GM12878 (cell line): ENCODE results near the gene RAPGEF1. TPM values are rescaled to one million over a fixed set of nuclear protein-coding genes. Genes with fewer than 3 reads are reported as not detected.
A peak's percentile ranks its signal among the peaks of the same experiment; 100 is the strongest.

Experiments used
- ATAC-seq: fragments of 200-7000 bp; cut with Tn5 transposase; 3 replicates; pipeline ENCODE4 v1.9.1; 2020; ENCODE audit warnings: mild to moderate bottlenecking, moderate library complexity
- BruUV-seq: library from RNA; stranded (reverse); fragments of 400-500 nt; replicated peaks from 2 replicates; lab custom pipeline; 2021; lab: Mats Ljungman, UMichigan
- CTCF ChIA-PET: fragments of 300-600 bp; sonication (Branson Sonifier 250); formaldehyde crosslinking; extraction: SDS; loops from one replicate; lab custom pipeline; 2021; ENCODE audit warnings: inconsistent platforms; lab: Yijun Ruan, JAX
- POLR2A ChIA-PET: fragments of 350-600 bp; formaldehyde crosslinking; extraction: SDS; loops from one replicate; lab custom pipeline; 2021; ENCODE audit warnings: inconsistent platforms; lab: Charles Lee
- RAD21 ChIA-PET: fragments of 300-600 bp; sonication (Branson Sonifier 250); formaldehyde crosslinking; loops from one replicate; lab custom pipeline; 2023; ENCODE audit warnings: antibody characterized with exemption; ENCODE audit not compliant: unreplicated experiment; lab: Charles Lee
- SMC1A ChIA-PET: fragments of 300-600 bp; sonication (Branson Sonifier 250); formaldehyde crosslinking; loops from one replicate; lab custom pipeline; 2023; ENCODE audit not compliant: unreplicated experiment, uncharacterized antibody; lab: Charles Lee
- DNase-seq: peaks from one replicate; pipeline ENCODE4 v3.0.0-alpha.2; 2011; ENCODE audit warnings: low read depth, low spot score
- FAIRE-seq: peaks from 3 replicates; lab custom pipeline; 2011; peaks lifted over from hg19 to GRCh38; lab: Jason Lieb, UNC
- H2AFZ ChIP-seq: 2 replicates; pipeline ENCODE4 v1.6.0; 2011; ENCODE audit warnings: low read depth, low read length, control low read depth; ENCODE audit not compliant: control insufficient read depth
- H3K27ac ChIP-seq: 2 replicates; pipeline ENCODE4 v1.5.1; 2011; ENCODE audit warnings: control low read depth; ENCODE audit not compliant: control insufficient read depth, insufficient read depth
- H3K27me3 ChIP-seq, 2 experiments: replicated peaks in 1 of 2; 2 replicates each; pipeline versions ENCODE4 v1.6.0 to v1.6.1; 2011; ENCODE audit warnings: low read length in 1 of 2; ENCODE audit not compliant: control insufficient read depth in 2 of 2, insufficient read depth in 2 of 2
- H3K36me3 ChIP-seq, 2 experiments: 2 replicates each; pipeline ENCODE4 v1.5.1; 2011; ENCODE audit warnings: low read length in 1 of 2; ENCODE audit not compliant: control insufficient read depth in 2 of 2, insufficient read depth in 2 of 2
- H3K4me1 ChIP-seq: 2 replicates; pipeline ENCODE4 v1.6.1; 2011; ENCODE audit warnings: mild to moderate bottlenecking, low read length, moderate library complexity, mixed read lengths; ENCODE audit not compliant: control insufficient read depth, insufficient read depth
- H3K4me2 ChIP-seq: 2 replicates; pipeline ENCODE4 v1.6.0; 2011; ENCODE audit warnings: control low read depth; ENCODE audit not compliant: control insufficient read depth, insufficient read depth
- H3K4me3 ChIP-seq: fragments of 200-600 bp; sonication (generic); 2 replicates; pipeline ENCODE4 v1.5.1; 2016
- H3K79me2 ChIP-seq: 2 replicates; pipeline ENCODE4 v1.6.0; 2011; ENCODE audit warnings: low read length; ENCODE audit not compliant: control insufficient read depth, insufficient read depth
- H3K9ac ChIP-seq: 2 replicates; pipeline ENCODE4 v1.8.0; 2011; ENCODE audit warnings: low read length, control low read depth, mixed read lengths; ENCODE audit not compliant: control insufficient read depth, insufficient read depth
- H3K9me3 ChIP-seq: replicated peaks from 3 replicates; pipeline ENCODE4 v1.5.1; 2011; ENCODE audit warnings: mild to moderate bottlenecking, low read length; ENCODE audit not compliant: control insufficient read depth, insufficient read depth
- H4K20me1 ChIP-seq: 2 replicates; pipeline ENCODE4 v1.6.0; 2011; ENCODE audit not compliant: control insufficient read depth, insufficient read depth
- BCL11A ChIP-seq: IDR thresholded peaks from 2 replicates; pipeline ENCODE4 v1.6.1; 2011; ENCODE audit warnings: low read depth, low read length
- BHLHE40 ChIP-seq, 2 experiments: fragments of 450-650 bp in 1 of 2; IDR thresholded peaks; 2 replicates each; pipeline ENCODE4 v1.6.1; 2011 to 2017; ENCODE audit warnings: low read depth in 2 of 2, borderline replicate concordance in 1 of 2, improper control_type of control experiment in 1 of 2, low read length in 1 of 2, mild to moderate bottlenecking in 1 of 2
- CBX3 ChIP-seq: fragments of 200-600 bp; sonication (generic); IDR thresholded peaks from 2 replicates; pipeline ENCODE4 v1.6.1; 2016; ENCODE audit warnings: low read depth, borderline replicate concordance
- FOS ChIP-seq: IDR thresholded peaks from 3 replicates; pipeline ENCODE4 v1.6.1; 2011; ENCODE audit warnings: borderline replicate concordance; ENCODE audit not compliant: insufficient read length; ENCODE audit errors: extremely low read depth
- IRF3 ChIP-seq: fragments of 450-650 bp; IDR thresholded peaks from 2 replicates; pipeline ENCODE4 v1.6.1; 2014; ENCODE audit warnings: mild to moderate bottlenecking
- IRF4 ChIP-seq: IDR thresholded peaks from 2 replicates; pipeline ENCODE4 v1.6.1; 2011; ENCODE audit warnings: low read depth, low read length
- NFYB ChIP-seq: IDR thresholded peaks from 2 replicates; pipeline ENCODE4 v1.6.1; 2011; ENCODE audit warnings: low read depth, mild to moderate bottlenecking, low read length, improper control_type of control experiment, moderate library complexity; ENCODE audit not compliant: insufficient read depth
- SPI1 ChIP-seq: IDR thresholded peaks from 2 replicates; pipeline ENCODE4 v1.6.1; 2011; ENCODE audit warnings: low read depth, mild to moderate bottlenecking, low read length, moderate library complexity, borderline replicate concordance; ENCODE audit not compliant: insufficient read depth
- SREBF1 ChIP-seq: IDR thresholded peaks from 2 replicates; pipeline ENCODE4 v1.6.1; 2012; ENCODE audit warnings: mild to moderate bottlenecking, low read length
- SRF ChIP-seq, 2 experiments: IDR thresholded peaks; 2 replicates each; pipeline ENCODE4 v1.6.1; 2011; ENCODE audit warnings: low read depth in 2 of 2, low read length in 2 of 2, mild to moderate bottlenecking in 1 of 2, moderate library complexity in 1 of 2
- TARDBP ChIP-seq: IDR thresholded peaks from 2 replicates; pipeline ENCODE4 v1.6.1; 2016; ENCODE audit warnings: borderline replicate concordance
- TCF3 ChIP-seq: IDR thresholded peaks from 2 replicates; pipeline ENCODE4 v1.6.1; 2012; ENCODE audit warnings: low read depth, mild to moderate bottlenecking, low read length, borderline replicate concordance; ENCODE audit not compliant: insufficient read depth
- ZBTB40 ChIP-seq: fragments of 450-650 bp; IDR thresholded peaks from 2 replicates; pipeline ENCODE4 v1.6.1; 2016; ENCODE audit warnings: mild to moderate bottlenecking, moderate library complexity, borderline replicate concordance
- ZNF274 ChIP-seq: IDR thresholded peaks from one replicate; pipeline ENCODE4 v1.8.0; 2011; ENCODE audit not compliant: insufficient read length, insufficient read depth
- ZNF622 ChIP-seq: fragments of 450-650 bp; IDR thresholded peaks from 2 replicates; pipeline ENCODE4 v1.6.1; 2017; ENCODE audit warnings: mild to moderate bottlenecking, inconsistent platforms
- WGBS: methylation state at CpG from one replicate; pipeline ENCODE4 v1.1.6; 2016; ENCODE audit warnings: low lambda C conversion rate; ENCODE audit not compliant: insufficient replicate concordance, insufficient coverage; ENCODE audit errors: missing lambda C conversion rate; 5-methylcytosine and 5-hydroxymethylcytosine counted together
- in situ Hi-C: fragments of 300-500 bp; cut with MboI; formaldehyde crosslinking; loops from 9 replicates; pipeline ENCODE4 v1.14.3; 2018; ENCODE audit warnings: mixed read lengths
- intact Hi-C: fragments of 100-400 bp; cut with micrococcal nuclease; formaldehyde crosslinking; loops from one replicate; pipeline ENCODE4 v1.14.2; 2022; ENCODE audit not compliant: unreplicated experiment
- polyA plus RNA-seq, 11 experiments: library from polyadenylated mRNA; depleted of rRNA in 4 of 11; unstranded in 6 of 11; stranded (reverse) in 5 of 11; fragments of >200 nt; fragmentation: Nextera tagmentation in 4 of 11; fragmentation: Illumina TruSeq in 1 of 11; extraction: Ambion mirVana in 4 of 11; extraction: Trizol in 1 of 11; gene quantifications; 1 replicate in 1 of 11; 2 replicates in 10 of 11; pipeline versions ENCODE4 v1.2.1 to v1.2.3, GENCODE V29; 2011 to 2016; ENCODE audit warnings: inconsistent platforms in 2 of 11, missing spikeins in 2 of 11, low read depth in 1 of 11
- total RNA-seq, 4 experiments: library from RNA; depleted of rRNA in 3 of 4; stranded (reverse); fragments of >200 nt in 3 of 4; fragmentation: Illumina TruSeq in 1 of 4; extraction: Trizol in 1 of 4; gene quantifications; 2 replicates each; pipeline versions ENCODE4 v1.2.1 to v1.2.3, GENCODE V29; 2013 to 2021
- TF ChIP-seq, protein P1 (sequence below): fragments of 450-650 bp; IDR thresholded peaks from 2 replicates; pipeline ENCODE4 v1.6.1; 2017; ENCODE audit warnings: borderline replicate concordance

Gene RAPGEF1
- total and polyA plus RNA-seq, 10 of the 15 experiments (the other 5 are each of a cell fraction or from before 2014, with no cell fraction given) = 0.42 to 113 (median 45.9) TPM

DNA sequence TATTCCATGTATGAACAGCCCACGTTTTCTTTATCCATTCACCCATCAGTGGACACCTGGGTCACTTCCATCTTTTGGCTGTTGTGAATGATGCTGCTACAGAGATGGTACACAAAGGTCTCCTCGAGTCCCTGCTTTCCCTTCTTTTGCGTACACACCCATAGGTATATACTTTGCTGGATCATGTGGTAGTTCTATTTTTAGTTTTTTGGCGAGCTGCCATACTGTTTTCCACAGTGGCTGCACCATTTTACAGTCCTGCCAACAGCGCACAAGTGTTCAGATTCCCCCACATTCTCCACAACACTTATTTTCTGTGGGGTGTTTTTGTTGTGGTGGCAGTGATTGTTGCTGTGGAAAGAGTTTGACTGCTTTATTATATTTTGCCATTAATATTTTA, 16.2 kb downstream of the RAPGEF1 start:
- H3K4me2 ChIP-seq = no peak overlapping the region
- no peak overlapping the region for H3K4me3 ChIP-seq
- H3K27me3 ChIP-seq = no peaks in the 10 kb centered on the region
- H2AFZ ChIP-seq = no peak overlapping the region
- peaks cover 72% of the 10 kb centered on the region for H3K4me1 ChIP-seq
- in situ Hi-C loops = loop anchor here (10.0 to 25.0 kb wide), 2 partner anchors 459 to 1686 kb away; partner anchors contain the start of gene FNBP1
- 78% methylated on average over 5 of the region's 5 CpGs for WGBS
- TF ChIP-seq CBX3 = no peak
- no peak for TF ChIP-seq SRF (IDR thresholded peaks at IDR 0.05; ENCODE audit: low read depth in 2 of 2, low read length in 2 of 2)
- no peak for TF ChIP-seq TARDBP
- TF ChIP-seq BHLHE40 (IDR thresholded peaks at IDR 0.05; ENCODE audit: borderline replicate concordance in 1 of 2, low read depth in 2 of 2, low read length in 1 of 2) = no peak
- no peak for TF ChIP-seq TCF3
- TF ChIP-seq ZNF622 = no peak
- TF ChIP-seq, protein P1, sequence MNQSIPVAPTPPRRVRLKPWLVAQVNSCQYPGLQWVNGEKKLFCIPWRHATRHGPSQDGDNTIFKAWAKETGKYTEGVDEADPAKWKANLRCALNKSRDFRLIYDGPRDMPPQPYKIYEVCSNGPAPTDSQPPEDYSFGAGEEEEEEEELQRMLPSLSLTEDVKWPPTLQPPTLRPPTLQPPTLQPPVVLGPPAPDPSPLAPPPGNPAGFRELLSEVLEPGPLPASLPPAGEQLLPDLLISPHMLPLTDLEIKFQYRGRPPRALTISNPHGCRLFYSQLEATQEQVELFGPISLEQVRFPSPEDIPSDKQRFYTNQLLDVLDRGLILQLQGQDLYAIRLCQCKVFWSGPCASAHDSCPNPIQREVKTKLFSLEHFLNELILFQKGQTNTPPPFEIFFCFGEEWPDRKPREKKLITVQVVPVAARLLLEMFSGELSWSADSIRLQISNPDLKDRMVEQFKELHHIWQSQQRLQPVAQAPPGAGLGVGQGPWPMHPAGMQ = no peak
- no peak for TF ChIP-seq IRF4
- no peak for TF ChIP-seq ZBTB40
- TF ChIP-seq FOS = no peak
- no peak for TF ChIP-seq BCL11A
- TF ChIP-seq SREBF1 = no peak
- TF ChIP-seq SPI1 = no peak
- TF ChIP-seq NFYB = no peak
- no peak for TF ChIP-seq ZNF274
- TF ChIP-seq IRF3 = no peak
- TF ChIP-seq, all 136 proteins: peak for 0
- ChIA-PET CTCF (interaction anchor here (1.1 to 2.7 kb wide), 2 partner anchors 10 to 15 kb away, joined by 3 to 6 read pairs; no protein-coding TSS in a partner anchor), RAD21 (interaction anchor here (16.4 to 17.7 kb wide), 2 partner anchors 47 to 58 kb away, joined by 187 to 408 read pairs; no protein-coding TSS in a partner anchor), SMC1A (interaction anchor here (2.1 to 21.2 kb wide), 4 partner anchors 9 to 46 kb away, joined by 5 to 416 read pairs (median 44); no protein-coding TSS in a partner anchor), POLR2A (interaction anchor here (17.0 to 17.4 kb wide), 2 partner anchors 14 to 47 kb away, joined by 271 to 291 read pairs; no protein-coding TSS in a partner anchor)
- Histone ChIP-seq H3K79me2 (peaks cover 91% of the 10 kb centered on the region), H3K36me3 (peaks cover 6 to 13% of the 10 kb centered on the region in 2 experiments), H3K9ac (no peak overlapping the region), H3K9me3 (no peaks in the 10 kb centered on the region), H3K27ac (no peak overlapping the region), H4K20me1 (no peaks in the 10 kb centered on the region)
- BruUV-seq = TSS peak; percentile 16
- DNase-seq (no peak), ATAC-seq (no peak), FAIRE-seq (no peak)
- intact Hi-C loops = loop anchor here (2.0 kb wide), 1 partner anchor 15 kb away; no protein-coding TSS in a partner anchor
